IPS DF 19.7 (cell line): Measurements from ENCODE around the gene VWA8.
"Not testable (repeated sequence)": the region's sequence is repeated elsewhere in the genome, so short reads cannot be mapped to it uniquely, and the experiment has no call there.

Experiments used
- DNase-seq: peaks from one replicate; pipeline ENCODE4 v3.0.0-alpha.2; 2013; ENCODE audit warnings: low read depth, low spot score

VWA8 gene

DNA sequence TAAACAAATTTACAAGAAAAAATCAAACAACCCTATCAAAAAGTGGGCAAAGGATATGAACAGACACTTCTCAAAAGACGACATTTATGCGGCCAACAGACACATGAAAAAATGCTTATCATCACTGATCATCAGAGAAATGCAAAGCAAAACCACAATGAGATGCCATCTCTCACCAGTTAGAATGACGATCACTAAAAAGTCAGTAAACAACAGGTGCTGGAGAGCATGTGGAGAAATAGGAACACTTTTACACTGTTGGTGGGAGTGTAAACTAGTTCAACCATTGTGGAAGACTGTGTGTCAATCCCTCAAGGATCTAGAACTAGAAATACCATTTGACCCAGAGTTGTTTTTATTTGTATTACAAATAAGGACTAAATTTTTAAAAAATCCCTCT is 215.4 kb downstream of the VWA8 start:
- DNase-seq, result not testable (repeated sequence)

GRCh38 chr13:41742917-41743552 is 217.9 kb downstream of the VWA8 start:
- DNase-seq, result no peak

- DNase-seq, result no peak
Observed at GRCh38 chr13:41740479-41740878, 220.4 kb downstream of the VWA8 start.

DNA sequence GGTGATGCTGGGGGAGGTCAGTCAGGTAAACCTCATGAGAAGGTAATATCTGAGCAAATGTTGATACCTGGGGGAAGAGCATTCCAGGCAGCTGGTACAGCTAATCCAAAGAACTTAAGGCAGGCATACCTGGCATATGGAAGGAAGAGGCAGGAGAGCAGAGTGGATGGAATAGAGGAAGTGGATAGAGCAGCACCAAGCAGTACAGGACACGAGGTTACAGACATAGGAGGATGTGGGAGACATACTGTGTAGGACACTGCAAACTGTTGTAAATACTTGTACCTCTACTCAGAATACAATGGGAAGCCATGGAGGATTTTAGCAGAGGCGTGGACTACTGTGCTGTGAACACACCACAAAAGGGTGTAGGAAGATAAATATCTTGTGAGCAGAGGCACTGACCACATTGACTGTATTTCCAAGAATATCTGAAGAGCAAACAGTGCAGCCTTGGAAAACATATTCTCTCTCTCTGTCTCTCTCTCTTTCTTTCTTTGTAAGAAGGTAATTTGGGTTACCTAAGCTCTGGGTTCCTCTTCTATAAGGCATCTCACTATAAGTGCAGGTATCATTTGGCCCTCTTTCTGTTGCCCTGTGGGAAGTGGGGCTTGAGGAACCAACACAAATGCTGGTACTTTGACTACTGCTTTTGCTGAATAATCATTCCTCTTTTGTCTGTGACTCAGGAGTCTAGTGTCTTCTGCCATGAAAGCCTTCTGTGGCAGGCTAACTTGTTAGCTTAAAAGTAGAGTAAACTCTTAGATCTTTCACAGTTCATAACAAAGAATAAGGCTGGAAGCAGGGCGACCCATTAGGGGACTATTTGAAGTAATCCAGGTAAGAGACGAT is 238.0 kb downstream of the VWA8 start:
- DNase-seq, result no peak

- no peak for DNase-seq
Observed at GRCh38 chr13:41720839-41721561, 239.9 kb downstream of the VWA8 start.

DNA sequence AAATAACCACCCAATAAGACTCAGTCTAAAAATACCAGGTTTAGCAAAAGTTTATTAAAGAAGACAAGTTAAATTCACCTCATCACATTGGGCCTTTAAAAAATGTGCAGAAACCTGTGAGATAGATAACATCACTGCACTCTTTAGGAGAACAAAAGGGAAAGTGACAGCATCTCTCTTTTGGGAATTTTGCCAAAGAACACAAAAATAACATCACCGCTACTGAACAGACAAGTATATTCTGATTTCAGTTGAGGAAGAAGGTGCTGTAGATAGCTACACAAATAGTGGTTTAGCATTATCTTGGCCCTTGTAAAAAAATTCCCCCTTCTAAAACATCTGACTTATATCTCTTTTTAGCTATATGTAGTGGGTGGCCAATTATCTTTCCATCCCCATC is 244.7 kb downstream of the VWA8 start:
- no peak for DNase-seq

GRCh38 chr13:41713405-41713804 is 247.5 kb downstream of the VWA8 start:
- no peak for DNase-seq

GRCh38 chr13:41710771-41711170 is 250.1 kb downstream of the VWA8 start:
- DNase-seq, result no peak

DNA sequence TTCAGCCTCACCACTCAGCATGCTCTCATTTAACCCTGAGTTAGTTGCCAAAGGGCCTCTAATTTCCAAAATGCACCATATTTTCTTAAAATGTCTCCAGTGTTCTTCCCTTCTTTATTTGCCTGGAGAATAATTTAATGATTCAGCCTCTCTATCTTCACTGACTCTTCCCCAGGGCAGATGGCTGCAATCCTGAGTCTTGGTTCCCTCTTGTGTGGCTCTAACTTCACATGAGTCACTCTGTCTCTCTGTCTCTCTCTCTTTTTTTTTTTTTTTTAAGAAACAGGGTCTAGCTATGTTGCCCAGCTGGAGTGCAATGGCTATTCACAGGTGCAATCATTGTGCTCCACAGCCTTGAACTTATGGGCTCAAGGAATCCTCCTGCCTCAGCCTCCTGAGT is 251.4 kb downstream of the VWA8 start:
- DNase-seq, result no peak

DNA sequence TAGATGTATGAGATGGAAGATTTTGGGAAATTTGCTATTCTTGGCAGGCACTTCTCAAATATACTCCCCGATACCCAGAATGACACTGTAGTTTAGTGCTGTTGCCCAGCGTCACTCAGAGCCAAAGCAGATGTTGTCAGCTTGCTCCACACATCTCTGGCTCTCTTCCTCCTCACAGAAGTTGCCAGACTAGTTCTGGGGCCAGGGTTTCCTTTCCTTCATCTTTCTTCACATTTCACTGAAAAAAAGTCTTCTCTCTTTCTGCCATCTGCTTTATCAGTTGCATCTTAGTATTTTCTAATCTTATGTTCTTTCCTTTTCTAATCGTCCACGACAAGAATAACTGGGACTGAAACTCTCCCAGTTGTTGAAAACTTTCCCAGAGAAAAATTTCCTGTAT is 252.2 kb downstream of the VWA8 start:
- no peak for DNase-seq

GRCh38 chr13:41707194-41707821 is 253.6 kb downstream of the VWA8 start:
- no peak for DNase-seq

GRCh38 chr13:41706152-41706551 is 254.8 kb downstream of the VWA8 start:
- DNase-seq, result no peak

DNA sequence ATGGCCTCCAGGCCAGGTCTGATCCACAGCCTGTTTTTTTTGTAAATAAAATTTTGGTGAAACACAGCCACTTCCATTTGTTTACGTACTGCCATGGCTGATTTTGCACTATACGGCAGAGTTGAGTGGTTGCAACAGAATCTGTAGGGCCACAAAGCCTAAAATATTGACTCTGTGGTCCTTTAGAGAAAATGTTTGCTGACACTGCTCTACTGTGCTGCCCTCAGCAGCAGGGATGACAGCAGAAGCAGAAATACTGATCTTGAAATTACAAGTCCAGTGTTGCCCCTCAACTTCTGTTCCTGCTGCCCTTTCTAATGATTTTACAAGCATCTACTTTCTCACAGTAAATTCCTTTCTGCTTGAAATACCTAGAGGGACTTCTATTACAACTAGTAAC is 258.4 kb downstream of the VWA8 start:
- DNase-seq, result no peak

GRCh38 chr13:41701676-41702075 is 259.2 kb downstream of the VWA8 start:
- no peak for DNase-seq

- no peak for DNase-seq
Observed at GRCh38 chr13:41700790-41701310, 260.1 kb downstream of the VWA8 start.

GRCh38 chr13:41699759-41700158 is 261.1 kb downstream of the VWA8 start:
- DNase-seq, result no peak

- no peak for DNase-seq
Observed at GRCh38 chr13:41697578-41697977, 263.3 kb downstream of the VWA8 start.

DNA sequence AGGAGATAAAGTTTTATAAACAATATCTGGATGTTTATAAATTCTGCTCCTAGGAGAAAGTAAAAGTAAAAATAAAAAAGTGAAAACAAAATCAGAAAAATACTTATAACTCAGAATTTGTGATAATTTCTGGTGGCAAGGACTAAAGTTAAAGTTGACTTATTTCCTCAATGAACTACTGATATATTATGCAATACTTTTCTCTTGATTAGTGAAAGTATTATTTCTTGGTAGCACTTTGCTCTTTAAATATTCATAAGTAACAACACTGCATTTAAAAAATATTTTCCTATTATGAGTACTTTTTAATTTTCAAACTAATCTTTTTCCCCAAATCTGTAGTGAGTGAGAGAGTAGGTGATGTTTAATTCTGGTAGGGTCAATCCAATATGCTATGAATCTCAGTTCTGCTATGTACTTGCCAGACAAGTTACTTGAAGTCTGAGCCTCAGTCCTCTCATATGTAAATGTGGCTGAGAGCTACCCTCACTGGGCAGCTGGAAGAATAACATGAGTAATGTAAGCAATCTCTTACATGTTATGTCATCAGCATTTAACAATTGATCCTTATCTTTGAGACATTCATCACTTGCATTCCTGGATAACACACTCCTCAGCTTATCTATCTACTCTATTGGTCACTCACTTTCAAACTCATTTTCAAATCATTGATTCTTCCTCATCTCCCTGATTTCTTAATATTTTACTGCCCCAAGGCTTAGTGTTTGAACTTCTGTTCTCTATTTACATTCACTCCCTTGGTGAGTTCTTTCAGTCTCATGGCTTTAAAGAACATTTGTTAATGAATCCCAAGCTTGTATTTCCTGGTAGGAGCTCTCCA is 264.5 kb downstream of the VWA8 start:
- peak; percentile 25 for DNase-seq

- DNase-seq, result no peak
Observed at GRCh38 chr13:41694545-41695301, 266.2 kb downstream of the VWA8 start.

GRCh38 chr13:41693434-41693833 is 267.5 kb downstream of the VWA8 start:
- no peak for DNase-seq
